Pulmonary artery endothelial cell (primary cell): ENCODE results near the gene TEX30. TPM values are rescaled to one million over a fixed set of nuclear protein-coding genes. Genes with fewer than 3 reads are reported as not detected.
"Not testable (repeated sequence)": the region's sequence is repeated elsewhere in the genome, so short reads cannot be mapped to it uniquely, and the experiment has no call there.

Experiments
- DNase-seq: peaks from one replicate; pipeline ENCODE4 v3.0.0-alpha.2; 2011; ENCODE audit warnings: low read depth, low spot score
- total RNA-seq: library from RNA; depleted of rRNA; stranded (reverse); fragments of >200 nt; gene quantifications from 2 replicates; pipeline ENCODE4 v1.2.3, GENCODE V29; 2014

Gene TEX30
- 20.8 and 33.7 TPM in 2 replicates for total RNA-seq

DNA sequence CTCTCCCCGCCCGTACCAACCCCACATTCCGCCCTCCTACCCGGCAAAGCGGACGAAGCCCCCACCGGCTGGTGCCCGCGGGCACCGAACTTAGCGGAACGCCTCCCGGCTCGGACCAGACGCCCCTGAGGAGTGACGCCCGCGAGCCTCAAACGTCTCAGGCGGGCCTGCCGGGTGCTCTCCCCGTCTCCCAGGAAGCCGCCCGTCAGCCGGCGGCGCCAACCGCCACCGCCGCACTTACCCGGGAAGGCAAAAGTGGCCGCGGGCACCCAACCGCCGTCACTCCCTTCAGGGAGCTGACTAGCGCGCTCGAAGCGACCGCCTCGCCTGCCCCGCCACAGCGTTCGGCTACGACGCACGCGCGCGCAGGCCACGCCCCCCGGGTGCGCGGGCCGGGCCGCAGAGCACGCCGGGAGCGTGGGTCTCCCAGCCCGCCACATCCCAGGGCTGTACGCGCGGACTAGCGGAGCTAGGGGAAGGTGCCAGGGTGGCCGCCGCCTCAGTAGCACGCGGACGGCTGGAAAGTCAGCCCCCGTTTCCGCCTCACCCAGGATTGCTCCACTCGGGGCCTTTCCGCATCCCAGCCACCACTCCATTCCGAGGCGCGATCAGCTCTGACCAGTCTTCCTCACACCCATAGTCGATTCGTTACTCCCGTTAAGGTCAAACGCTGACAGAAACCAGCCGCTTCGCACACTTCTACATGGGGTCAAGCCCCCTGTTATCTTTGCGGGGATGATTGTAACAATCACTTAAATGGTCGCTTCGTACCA is at the start of gene TEX30:
Gene TEX30 (minus strand): TSS at position 346 of the 773 bp plus-strand sequence. CDS start 3,760 bp downstream, outside the sequence.
- DNase-seq = peak; percentile 33

DNA sequence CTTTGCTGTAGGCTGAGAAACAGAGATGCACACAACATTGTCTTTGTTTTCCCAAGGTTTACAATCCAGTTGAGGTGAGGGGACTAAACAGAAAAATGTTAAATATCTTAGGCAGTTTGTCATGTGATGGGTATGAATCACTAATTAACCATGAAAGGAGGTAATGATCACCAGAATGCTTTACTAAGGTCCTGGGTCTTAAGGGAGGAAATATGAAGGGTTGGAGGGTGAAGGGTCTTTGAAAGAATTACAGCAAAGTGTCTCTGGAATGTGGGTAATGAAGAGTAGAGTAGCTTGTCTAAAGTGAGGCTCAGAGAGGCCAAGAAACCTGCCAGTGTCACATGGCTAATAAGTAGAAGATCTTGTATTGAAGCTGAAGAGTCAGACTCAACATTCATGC is 44.3 kb upstream of the TEX30 start:
- no peak for DNase-seq

DNA sequence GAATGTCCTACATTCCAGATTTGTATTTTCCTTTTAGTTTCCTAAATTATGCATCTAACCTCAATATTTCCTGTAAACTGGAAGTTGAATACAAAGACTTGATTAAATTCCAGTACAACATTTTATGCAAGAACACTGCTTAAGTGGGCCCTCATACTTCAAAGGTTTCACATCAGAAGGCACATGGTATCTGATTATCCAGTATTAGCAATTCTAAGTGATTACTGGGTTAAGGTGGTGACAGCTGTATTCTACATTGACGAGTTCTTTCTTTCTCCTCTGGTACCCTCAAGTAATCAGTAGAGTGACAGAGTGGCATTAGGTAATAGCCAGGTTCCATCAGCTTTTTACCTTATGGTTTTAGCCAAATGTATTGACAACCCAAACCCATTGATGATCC is 43.7 kb upstream of the TEX30 start:
- DNase-seq = no peak

DNA sequence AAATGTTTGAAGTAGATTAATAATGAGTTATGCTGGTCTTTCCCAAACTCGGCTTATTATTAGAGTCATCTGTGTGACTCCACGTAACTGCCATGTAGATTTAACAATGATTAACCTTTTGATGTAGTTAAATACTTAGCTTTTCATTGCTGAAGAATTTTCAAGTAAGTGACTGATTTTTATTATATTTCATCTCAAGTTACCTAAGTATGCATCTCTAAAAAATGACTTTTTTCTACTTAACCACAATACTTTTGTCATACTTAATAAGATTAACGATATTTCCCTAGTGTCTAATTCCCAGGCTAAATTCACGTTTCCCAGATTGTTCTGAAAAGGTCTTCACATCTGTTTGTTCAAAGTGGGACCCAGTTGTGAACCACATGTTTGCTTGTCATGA is 43.1 kb upstream of the TEX30 start:
- DNase-seq = no peak

DNA sequence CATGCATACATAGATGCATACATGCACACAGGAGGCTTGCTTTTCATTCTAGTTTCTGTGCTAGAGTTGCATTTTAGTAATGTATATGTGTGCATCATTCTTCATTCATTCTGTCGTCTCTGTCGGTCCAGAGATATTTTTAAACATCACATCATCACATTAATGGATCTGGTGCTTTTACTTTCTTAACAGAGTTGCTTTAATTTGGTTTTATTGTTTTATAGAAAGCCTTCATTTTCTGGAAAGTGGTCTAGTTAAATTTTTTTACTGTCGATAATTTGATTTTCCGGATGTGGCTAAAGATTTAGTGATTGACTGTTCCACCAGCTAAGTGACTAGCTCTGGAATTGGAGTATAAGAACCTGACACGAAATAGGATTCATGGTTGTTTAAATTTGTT is 42.2 kb upstream of the TEX30 start:
- no peak for DNase-seq

DNA sequence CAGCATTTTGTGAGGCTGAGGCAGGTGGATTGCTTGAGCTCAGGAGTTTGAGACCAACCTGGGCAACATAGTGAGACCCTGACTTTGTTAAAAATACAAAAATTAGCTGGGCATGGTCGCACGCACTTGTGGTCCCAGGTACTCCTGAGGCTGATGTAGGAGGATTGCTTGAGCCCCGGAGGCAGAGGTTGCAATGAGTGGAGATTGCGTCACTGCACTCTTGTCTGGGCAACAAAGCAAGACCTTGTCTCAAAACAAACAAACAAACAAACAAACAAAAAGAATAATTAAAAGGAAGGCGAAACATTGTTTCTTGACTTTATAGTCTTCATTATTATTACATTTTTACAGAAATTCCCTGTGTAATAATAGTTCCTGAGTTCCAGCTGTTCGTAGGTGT is 41.2 kb upstream of the TEX30 start:
- no peak for DNase-seq

DNA sequence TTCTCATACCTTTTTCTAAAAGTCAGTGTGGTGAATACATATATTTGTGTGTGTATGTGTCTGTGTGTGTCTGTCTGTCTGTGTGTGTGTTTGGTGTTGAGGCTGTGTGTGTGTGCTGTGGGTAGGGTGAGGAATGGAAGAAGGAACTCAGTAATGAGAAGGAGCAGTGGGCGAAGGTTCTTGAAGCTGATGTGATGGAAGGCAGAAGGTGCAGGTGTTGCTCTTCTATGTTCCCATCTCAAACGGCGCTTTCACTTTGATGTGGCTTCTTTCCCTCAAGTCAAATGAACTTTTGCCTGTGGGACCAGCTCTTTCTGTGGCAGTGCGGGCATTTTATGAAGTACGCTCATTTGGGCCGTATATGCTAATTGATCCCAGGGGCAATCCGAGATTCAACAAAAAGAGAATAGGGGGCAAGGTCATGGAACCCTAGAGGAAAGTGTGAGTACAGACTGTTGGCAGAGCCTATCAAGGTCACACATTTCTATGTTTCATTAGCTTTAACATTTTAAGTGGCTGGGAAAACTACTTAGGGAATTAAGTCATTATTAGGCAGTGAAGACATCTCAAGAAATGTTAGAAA is 40.5 kb upstream of the TEX30 start:
- no peak for DNase-seq

DNA sequence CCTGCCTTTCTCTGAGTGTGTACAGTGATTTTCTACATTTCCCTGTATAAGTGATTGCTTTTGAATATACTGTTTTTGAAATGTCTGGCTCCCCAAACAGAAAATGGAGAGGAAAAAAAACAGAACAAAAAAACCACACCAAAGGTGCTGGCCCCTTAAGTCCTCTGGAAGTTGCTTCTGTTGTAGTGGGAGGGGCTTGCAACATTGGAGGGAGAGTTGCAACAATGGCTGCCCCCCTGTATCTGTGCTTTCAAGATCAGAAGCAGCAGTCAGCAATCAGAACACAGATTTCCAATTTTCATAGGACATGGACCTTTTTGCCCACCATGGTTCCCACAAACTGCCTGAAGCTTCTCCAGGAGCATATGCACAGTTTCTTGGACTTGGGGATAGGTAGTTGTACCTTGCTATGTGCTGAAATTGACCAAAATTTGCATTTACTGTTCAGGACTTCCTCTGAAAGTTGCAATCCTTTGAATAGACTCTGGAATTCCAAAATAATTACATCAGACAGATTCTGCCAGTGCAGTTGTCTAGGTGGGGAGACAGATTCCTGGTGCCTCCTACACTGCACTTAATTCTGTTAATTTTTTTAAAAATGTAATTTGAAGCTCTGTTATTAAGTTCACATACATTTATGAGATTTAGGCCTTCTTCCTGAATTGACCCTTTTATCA is 39.2 kb upstream of the TEX30 start:
- no peak for DNase-seq

DNA sequence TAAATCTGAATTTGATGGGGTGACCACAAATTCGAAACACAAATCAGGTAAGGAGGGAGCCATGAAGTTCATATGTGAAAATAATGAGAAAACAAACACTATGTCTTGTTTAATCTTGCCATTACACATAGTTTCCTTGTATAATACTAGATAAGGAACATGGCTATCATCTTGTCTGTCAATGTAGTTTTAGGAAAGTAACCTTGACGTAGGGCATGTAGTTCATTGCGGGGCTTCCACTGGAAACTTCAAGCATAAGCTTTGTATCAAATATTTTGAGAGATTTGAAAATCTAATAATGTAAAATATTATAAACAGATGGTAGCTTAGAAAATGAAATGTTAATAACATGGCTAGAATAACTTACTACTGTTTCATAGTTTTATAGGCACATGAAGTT is 34.1 kb upstream of the TEX30 start:
- DNase-seq = no peak

DNA sequence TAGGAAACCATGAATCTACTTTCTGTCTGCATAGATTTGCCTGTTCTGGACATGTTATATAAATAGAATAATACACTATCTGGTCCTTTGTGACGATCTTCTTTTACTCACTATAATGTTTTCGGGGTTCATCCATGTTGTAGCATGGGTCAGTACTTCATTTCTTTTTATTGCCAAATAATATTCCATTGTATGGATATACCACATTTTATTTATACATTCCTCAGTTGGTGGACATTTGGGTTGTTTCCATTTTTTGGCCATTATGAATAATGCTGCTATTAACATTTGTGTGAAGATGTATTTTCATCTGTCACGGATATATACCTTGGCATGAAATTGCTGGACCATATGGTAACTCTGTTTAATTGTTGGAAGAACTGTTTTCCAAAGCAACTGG is 32.1 kb upstream of the TEX30 start:
- DNase-seq = no peak

DNA sequence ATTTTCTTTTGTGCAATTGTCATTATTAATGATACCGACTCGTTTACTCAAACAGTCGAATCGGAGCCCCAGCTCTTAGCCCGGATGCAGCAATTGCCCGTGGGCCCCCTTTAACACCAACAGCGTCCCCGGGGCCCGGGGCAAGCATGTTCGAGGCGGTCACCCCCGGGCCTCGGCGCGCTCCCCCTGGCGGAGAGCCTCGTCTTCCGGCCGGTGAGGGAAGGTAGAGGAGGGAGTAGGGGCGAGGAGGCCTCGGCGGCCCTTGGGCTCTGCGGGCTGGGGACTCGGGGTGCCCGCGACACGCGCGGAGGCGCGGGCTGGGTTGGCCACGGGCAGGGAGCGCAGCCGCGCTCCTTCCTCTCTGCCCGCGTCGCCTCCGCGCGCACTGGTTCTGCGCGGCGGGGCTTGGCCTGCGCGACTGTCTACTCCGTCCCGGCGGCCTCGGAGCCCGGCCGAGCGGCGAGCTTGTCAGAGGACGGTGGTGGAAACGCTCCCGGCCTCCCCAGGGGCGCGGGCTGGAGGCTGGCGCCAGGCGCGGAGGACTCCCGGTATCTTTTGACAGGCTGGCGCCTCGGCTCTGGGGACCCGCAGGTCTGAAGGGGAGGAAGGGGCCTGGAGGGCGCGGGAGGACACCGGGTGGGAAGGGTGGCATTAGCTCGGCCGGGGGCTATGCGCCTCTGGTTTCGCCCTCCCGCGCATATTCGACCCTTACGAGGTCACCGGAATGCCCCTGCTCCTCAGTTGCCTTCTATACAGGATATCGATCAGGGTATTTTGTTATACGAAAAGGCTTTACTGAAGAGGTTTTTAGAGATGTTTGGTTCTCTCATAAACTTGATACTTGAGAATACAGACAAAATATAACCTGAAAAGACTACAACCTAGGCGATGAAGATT is 26.8 kb upstream of the TEX30 start:
- peak; percentile 29 for DNase-seq

DNA sequence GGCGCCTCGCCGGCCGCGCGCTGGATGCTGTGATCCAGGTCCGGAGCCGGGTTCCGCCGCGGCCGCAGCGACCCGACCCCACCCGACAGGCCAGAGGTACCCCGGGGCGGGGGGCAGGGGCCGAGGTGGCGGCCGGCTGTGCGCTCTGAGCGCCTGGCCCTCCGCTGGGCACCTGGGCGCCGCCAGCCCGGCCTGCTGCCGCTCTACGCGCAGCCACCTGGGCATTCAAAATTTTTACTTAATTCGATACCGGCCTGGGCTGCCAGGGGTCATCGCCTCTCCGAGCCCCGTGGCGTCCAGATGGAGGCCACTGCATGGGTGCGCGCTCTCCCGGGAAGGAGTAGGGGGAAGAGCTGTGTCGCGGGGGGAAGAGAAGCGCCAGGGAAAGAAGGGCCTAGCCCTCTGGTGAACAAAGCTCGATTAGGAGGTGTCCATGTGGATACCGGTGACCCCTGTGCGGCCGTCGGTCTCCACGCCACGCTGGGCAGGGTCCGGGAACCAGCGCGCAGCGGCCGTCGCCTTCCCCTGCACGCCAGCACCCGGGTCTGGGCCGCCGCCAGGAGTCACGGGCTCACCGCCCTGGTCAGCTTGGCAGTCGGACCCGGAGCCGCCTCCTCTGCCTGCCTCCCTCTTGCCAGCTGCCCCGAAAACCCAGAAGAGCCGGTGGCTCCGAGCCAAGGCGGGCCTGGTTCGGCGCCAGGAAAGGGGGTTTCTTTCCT is 26.0 kb upstream of the TEX30 start:
- no peak for DNase-seq

DNA sequence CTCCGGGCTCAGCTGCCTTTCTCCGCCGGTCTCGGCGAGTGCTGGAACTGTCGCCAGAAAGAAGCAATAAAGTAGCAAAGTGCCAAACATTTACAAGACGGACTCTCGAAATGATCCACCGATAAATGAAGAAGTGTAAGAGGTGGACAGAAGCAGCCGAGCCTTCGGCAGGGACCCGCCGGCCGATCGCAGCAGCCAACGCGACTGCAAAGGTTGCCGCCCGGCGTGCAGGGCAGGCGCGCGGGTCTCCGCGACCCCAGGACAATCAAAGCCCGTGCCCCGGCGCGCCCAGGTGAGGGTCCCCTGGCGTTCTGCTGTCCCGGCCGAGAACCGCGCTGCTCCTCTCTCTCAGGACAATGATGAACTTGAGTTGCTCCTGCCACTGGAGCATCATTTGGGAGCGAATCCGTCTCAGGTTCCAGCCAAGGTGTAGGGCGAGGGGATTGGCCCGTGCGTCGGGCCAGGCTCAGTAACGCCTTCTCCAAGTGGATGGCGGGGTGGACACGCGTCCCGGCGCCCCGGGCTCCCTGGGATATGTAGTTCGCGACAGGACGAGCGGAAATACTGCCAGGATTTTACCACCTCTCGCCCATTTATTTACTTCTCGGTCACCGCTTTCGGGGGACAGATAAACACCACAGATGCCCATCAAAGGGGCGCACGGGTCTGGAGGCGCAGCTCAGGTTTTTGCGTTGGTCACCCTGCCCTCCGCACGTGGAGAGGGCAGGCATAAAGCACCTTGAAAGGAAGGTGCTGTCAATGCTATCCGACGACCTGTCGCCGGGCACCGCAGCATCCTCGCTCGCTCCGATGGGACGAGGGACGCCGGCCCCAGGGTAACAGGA is 25.2 kb upstream of the TEX30 start, which contains the start of the genes BIVM and POGLUT2:
Gene BIVM (plus strand): TSS at position 539 of the 845 bp plus-strand sequence. CDS start 8,149 bp downstream, outside the sequence.
Gene POGLUT2 (minus strand): TSS at position 396 of the 845 bp plus-strand sequence. CDS start 306 bp downstream, at position 90.
- peak; percentile 74 for DNase-seq

DNA sequence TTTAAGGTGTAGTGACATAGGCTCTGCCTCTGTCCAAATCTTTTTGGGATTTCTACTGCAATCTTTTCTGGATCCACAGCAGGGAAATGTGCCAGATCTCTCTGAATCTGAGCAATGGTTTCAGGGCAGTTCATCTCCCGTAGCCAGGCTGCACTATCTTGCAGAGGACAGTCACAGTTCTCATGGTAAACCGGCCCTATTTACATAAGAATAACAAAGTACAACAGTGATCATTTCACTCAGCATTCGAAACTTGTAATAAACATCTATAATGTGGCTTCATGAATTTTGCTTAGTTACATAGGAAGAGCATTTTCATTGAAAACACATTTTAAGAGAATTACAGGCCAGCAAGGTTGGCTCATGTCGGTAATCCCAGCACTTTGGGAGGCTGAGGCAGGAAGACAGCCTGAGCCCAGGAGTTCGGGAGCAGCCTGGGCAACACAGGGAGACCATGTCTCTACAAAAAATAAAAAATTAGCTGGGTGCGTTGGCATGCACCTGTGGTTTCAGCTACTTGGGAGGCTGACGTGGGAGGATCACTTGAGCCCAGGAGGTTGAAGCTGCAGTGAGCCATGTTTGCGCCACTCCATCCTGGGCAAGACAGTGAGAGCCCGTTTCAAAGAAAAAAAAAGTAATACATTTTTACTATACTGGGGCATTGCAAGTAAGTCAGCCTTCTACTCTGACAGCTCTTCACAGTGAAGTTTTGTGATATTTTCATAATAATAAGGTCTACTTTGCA is 20.2 kb upstream of the TEX30 start:
- DNase-seq = no peak

DNA sequence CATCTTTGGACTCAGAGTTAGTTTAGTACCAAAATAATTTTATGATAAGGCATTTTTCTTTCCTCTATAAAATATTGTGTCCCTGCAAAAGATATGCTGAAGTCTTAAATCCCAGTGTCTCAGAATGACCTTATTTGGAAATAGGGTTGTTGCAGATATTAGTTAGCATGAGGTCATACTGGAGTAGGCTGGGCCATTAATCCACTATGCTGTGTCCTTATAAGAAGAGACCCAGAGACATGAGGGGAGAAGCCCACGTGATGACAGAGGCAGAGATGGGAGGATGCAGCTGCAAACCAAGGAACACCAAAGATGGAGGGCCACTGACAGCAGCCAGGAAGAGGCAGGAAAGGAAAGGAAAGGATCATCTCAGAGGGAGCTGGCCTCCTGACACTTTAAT is 18.8 kb upstream of the TEX30 start:
- DNase-seq = no peak

DNA sequence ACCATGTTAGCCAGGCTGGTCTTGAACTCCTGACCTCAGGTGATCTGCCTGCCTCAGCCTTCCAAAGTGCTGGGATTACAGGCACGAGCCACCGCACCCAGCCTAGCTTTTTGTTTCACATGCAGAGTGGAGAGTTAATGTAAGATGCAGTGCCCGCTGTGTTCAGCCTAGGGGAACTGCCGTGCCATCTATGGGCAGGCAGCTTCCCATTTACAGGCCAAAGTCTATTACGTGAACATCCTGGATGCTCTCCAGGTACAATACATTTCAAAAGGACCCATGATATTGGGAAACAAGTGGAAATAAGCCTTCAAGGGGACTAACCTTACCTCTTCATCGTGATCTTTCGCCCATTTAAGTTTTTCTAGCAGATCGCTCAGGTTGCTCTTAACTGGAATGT is 15.1 kb upstream of the TEX30 start:
- no peak for DNase-seq

DNA sequence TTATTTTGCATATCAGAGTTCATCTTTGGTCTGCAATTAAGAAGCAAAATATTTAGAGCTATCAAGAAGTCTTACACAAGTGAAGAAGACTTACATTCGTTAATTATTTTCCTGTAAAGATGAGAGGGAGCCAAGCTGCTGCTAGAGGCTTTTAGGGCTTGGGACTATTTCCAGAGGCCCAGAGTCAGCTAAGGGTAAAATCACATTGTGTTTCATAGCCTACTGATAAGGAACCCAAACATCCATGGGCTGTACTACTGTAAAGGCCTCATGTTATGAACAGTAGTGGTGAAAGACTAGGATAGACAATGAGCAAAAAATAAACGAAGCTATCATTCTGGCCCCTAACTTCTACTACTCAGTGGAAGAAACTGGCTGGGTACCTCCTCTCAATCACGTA is 10.9 kb upstream of the TEX30 start:
- DNase-seq = no peak

DNA sequence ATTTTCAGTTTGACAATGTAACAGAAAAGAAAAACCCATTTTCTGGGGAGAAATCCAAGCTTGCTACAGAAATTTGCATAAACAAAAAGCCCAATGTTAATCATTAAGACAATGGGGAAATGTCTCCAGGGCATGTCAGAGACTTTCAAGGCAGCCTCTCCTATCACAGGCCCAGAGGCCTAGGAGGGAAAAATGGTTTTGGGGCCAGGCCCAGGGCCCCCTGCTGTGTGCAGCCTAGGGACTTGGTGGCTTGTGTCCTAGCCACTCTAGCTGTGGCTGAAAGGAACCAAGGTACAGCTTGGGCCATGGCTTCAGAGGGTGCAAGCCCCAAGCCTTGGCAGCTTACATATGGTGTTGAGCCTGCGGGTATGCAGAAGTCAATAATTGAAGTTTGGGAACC is 8.0 kb upstream of the TEX30 start:
- no peak for DNase-seq

DNA sequence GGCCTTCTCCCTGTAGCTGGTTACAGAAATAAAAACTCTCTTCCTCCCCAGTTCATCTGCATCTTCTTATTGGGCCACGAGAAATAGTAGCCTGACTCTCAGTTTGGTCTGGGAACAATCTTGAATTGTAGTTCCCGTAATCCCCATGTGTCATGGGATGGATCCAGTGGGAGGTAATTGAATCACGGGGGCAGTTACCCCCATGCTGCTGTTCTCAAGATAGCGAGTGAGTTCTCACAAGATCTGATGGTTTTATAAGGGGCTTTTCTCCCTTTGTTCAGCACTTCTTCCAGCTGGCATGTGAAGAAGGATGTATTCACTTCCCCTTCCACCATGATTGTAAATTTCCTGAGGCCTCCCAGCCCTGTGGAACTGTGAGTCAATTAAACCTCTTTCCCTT is 7.1 kb upstream of the TEX30 start:
- not testable (repeated sequence) for DNase-seq
